Subcutaneous adipose tissue (tissue), 4 donors: ENCODE data around the gene COMP. TPM values are rescaled to one million over a fixed set of nuclear protein-coding genes. Genes with fewer than 3 reads are reported as not detected.

Source experiments
- total RNA-seq, 4 donors: library from RNA; depleted of rRNA; stranded (reverse); fragments of >200 nt; gene quantifications; one replicate each; pipeline ENCODE4 v1.1.0, GENCODE V29; 2016
- TF ChIP-seq, protein P1 (sequence below): fragments of 450-650 bp; IDR thresholded peaks from one replicate; pipeline ENCODE4 v1.5.1; 2016; ENCODE audit warnings: low read depth, mild to moderate bottlenecking, control low read depth, antibody characterized with exemption, moderate library complexity

COMP gene
- total RNA-seq, 4 donors from 2014 or later: 6.2 to 48.0 (median 14.2) TPM

GRCh38 chr19:18809149-18809868 lies 18.2 kb upstream of the COMP start:
- TF ChIP-seq, protein P1, sequence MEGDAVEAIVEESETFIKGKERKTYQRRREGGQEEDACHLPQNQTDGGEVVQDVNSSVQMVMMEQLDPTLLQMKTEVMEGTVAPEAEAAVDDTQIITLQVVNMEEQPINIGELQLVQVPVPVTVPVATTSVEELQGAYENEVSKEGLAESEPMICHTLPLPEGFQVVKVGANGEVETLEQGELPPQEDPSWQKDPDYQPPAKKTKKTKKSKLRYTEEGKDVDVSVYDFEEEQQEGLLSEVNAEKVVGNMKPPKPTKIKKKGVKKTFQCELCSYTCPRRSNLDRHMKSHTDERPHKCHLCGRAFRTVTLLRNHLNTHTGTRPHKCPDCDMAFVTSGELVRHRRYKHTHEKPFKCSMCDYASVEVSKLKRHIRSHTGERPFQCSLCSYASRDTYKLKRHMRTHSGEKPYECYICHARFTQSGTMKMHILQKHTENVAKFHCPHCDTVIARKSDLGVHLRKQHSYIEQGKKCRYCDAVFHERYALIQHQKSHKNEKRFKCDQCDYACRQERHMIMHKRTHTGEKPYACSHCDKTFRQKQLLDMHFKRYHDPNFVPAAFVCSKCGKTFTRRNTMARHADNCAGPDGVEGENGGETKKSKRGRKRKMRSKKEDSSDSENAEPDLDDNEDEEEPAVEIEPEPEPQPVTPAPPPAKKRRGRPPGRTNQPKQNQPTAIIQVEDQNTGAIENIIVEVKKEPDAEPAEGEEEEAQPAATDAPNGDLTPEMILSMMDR: no peak

GRCh38 chr19:18807861-18808331 lies 16.8 kb upstream of the COMP start:
- TF ChIP-seq, protein P1: no peak

DNA sequence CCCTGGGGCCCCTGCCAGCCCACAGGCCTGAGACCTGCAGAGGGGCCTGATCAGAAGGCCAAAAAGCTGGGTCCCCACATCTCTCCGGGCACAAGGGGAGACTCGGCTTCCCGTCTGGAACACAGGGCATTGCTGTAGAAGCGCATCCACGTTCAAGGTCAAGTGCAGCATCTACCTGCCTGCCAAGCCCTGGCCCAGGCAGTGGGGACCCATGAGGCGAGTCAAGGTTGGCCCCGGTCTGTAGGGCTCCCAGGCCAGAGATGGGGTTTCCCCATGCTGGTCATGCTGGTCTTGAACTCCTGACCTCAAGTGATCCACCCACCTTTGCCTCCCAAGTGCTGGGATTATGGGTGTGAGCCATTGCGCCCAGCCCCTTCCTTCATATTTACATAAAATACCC lies 13.5 kb upstream of the COMP start:
- TF ChIP-seq, protein P1: no peak

GRCh38 chr19:18804139-18804601 lies 13.1 kb upstream of the COMP start:
- TF ChIP-seq, protein P1: no peak

GRCh38 chr19:18803550-18804138 lies 12.5 kb upstream of the COMP start:
- TF ChIP-seq, protein P1: no peak

- TF ChIP-seq, protein P1: no peak
Measured at GRCh38 chr19:18802354-18802753, 11.2 kb upstream of the COMP start.

GRCh38 chr19:18800636-18801035 lies 9.5 kb upstream of the COMP start:
- TF ChIP-seq, protein P1: no peak
